GM19463 (cell line): ENCODE results near the gene HMSD.
"Not testable (repeated sequence)": the region's sequence is repeated elsewhere in the genome, so short reads cannot be mapped to it uniquely, and the experiment has no call there.

ENCODE experiments used
- ATAC-seq: cut with Tn5 transposase; IDR thresholded peaks from one replicate; pipeline ENCODE4 v1.9.1; 2021; ENCODE audit warnings: mild to moderate bottlenecking, moderate library complexity; ENCODE audit not compliant: unreplicated experiment

Gene HMSD, protein sequence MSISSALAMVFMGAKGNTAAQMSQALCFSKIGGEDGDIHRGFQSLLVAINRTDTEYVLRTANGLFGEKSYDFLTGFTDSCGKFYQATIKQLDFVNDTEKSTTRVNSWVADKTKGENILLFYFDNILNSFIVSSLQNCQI

DNA sequence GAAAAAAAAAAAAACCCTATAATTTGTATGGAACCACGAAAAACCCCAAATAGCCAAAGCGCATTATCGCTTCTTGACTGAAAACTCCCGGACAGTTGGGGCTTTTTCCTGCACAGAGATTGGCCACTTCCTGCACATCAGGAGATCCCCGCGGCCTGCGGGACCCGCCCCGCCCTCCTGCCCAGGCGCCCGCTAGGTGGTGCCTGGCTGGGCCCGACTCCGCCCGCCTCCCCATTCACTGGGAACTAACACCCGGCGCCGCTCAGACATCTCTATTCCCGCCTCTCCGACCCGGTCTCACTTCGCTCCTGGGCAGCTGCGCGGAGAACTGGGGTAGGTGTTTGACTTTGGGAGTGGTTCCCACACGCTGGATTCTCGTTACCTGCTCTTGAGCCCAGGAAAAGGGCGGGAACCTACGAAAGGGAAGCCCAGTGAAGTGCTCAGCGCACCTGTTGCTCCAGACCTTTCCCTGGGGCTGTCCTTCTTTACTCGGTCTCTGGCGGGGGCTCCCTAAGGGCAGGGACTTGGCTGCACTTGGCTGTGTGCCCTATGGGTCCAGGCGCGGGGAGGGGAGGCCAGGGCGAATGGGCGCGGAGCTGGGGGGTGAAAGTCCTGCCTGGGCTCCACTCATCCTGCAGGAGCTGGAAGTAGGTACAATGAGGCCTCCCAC, at the start of gene HMSD:
Gene HMSD, plus strand, starts transcription at position 234 of the 670 bp plus-strand sequence. CDS start 4,155 bp downstream, outside the sequence.
- ATAC-seq = peak; percentile 91

DNA sequence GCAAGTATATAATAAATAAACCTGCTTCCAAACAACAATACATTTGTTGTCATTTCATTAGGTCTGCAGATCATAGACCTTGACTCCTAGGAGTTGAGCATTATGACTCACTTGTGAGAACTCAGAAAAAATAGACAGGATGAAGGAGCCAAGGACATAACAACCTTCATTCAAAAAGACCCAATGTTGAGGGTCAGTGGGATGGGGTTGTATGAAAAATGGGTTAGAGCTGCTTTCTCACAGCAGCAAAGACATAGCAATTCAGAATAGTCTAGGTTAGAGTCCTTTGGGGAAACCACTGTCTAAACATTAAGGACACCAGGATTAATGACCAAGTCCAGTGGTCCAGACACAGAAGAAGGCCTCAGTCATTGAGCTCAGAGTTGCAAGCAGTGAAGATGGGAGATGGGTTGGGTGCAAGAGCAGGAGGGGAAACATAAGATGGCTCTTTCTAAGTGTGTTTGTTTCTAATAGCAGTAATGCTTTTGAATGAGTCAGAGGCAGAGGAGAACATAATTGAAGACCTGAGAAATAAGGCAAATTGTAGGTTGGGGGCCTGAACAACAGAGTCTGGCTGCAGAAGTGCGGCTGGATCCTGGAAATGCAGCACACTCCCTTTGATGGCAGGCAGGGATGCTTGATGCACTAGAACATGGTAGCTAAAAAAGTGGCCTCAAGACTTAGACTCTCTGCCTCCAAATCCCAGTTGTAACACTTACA, 45.1 kb upstream of the HMSD start:
- no peak for ATAC-seq

DNA sequence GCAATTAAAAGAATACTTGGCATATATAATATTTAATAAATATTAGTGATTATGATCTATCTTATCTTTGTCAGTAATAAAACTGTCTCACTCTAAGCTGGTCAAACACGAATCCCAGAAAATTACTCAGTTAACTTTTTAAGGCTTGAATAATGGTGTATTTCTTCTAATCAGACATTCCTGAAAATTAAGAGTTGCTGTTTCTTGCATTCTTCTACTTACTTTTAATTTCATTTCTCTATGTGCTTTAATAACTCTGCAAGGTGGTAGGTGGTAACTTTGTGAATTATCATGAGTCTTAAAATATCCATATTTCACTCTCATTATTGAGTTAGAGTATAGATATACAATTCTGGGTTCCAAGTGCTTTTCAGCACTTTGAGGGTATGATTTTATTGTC, 44.4 kb upstream of the HMSD start:
- ATAC-seq = no peak

DNA sequence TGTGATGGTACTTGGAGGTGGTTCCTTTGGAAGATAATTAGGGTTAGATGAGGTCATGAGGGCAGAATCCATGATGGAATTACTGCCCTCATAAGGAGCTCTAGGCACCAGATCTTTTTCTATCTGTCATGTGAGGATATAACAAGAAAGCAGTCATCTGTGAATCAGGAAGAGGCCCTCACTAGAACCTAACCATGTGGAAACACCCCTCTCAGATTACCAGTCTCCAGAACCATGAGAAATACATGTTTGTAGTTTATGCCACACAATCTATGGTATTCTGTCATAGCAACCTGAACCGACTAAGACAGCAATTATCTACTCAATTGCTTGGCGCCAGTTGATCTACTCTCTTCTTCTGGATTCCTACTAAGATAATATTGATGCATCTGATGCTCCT, 43.7 kb upstream of the HMSD start:
- no peak for ATAC-seq

DNA sequence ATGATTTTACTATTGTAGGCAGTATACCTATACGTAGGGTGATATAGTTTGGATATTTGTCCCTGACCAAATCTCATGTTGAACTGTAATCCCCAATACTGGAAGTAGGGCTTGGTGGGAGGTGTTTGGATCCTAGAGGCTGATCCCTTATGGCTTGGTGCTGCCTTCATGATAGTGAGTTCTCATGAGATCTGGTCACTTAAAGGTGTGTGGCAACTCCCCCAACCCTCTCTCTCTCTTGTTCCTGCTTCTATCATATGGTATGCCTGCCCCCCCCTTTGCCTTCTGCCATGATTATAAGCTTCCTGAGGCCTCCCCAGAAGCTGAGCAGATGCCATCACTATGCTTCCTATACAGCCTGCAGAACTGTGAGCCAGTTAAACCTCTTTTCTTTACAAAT, 43.0 kb upstream of the HMSD start:
- ATAC-seq = no peak

DNA sequence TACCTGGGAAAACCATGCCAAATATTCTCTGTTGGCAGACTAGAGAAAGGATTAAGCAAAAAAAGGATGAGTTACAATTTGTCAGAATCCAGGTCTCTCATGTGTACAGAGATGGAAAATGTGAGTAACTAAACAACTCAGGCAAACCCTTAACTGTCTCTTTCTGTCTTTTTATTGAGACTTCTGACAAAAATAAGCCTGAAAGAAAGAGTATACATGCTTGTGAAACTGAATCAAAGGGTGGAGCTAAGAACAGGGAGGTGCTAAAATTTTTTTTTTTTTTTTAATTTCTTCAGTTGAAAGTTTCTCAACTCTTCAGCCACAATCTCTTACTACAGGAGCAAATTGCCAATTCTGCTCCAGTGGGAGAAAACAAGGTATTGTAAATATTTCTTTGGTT, 41.4 kb upstream of the HMSD start, which contains the start of gene SERPINB10:
Gene SERPINB10, plus strand, starts transcription at position 295 of the 400 bp plus-strand sequence. CDS start 7,553 bp downstream, outside the sequence.
- ATAC-seq = peak; percentile 59

DNA sequence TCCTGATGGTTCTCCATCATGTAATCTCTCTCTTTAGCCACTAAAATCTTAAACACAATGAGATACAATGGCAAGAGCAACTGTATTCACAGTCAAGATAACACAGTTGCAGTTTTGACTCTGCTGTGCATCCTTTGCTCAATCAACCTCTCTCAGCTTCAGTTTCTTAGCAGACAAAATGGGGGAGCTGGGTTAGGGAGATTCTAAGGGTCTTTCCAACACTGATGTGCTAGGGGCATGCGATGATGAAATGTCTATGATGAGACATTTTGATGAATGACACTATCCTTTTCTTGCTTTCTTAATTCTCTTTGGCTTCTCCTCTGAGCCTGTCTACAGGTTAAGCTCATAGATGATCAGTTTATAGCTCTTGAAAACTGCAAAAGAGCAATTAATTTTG, 40.2 kb upstream of the HMSD start:
- no peak for ATAC-seq

DNA sequence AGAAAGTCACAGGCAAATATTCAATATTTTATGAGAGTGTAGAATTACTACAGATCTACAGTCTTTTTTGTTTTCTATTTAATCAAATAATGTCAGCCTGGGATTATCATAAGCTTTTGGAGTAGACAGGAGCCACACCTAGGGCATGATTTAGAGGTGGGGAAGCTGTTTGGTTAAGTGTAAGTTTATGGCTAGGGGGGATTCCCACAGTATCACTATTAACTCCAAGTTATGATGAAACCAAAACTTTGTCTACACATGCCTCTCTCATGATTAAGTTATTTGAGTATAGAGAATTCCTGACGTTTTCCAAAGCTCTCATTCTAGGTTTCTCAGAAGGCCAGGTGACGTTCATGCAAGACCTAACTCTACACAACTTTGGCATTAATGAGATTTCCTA, 39.2 kb upstream of the HMSD start:
- ATAC-seq = peak; percentile 72

DNA sequence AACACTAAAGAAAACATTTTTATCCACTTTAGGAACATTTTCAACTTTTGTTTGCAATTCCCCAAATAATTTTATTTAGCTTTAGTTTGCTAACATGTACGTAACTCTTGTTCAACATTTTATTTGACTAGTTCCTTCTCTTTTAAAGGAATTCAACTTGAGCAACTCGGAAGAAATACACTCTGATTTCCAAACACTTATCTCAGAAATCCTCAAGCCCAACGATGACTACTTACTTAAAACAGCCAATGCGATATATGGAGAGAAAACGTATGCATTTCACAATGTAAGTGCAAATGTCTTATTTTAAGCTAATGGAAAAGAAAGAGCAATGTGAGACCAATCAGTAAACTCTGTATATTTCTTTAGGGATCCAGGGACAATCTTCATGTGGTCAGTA, 31.3 kb upstream of the HMSD start:
- ATAC-seq = no peak

DNA sequence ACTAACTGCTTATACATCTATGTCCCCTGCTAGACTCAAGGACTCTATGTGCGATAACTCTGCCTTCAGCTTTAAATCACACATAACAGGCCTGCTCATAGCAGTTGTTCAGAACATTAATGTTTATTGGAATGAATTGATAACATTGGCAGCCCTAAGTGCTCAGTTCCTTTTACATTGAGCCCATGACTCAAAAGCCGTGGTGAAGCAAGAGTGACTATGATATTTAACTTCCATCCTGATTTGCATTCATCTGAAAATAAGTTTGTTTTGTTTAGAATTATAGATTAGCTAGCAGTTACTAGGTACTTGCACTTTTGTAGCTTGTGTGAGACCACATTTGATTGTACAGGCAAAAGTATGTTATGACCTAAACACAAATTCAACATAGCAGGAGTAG, 27.1 kb upstream of the HMSD start:
- ATAC-seq = no peak

DNA sequence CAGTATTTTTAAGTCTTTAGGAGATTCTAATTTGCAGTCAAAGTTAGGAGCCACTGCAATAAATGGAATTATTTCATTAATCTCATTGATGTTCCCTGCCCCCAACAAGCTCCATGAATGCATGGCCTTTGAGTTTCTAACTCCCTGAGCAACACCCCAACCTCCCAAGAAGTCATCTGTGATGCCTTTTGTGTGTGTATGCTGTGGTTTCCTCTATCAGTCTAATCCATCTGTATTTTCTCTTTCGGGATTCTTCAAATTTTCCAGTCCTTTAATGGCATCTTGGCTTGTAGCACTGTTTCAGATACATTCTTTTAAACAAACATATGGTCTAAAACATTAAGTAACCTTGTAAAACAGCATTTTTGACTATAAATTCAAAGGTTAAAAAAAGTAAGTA, 24.6 kb upstream of the HMSD start:
- ATAC-seq = no peak

DNA sequence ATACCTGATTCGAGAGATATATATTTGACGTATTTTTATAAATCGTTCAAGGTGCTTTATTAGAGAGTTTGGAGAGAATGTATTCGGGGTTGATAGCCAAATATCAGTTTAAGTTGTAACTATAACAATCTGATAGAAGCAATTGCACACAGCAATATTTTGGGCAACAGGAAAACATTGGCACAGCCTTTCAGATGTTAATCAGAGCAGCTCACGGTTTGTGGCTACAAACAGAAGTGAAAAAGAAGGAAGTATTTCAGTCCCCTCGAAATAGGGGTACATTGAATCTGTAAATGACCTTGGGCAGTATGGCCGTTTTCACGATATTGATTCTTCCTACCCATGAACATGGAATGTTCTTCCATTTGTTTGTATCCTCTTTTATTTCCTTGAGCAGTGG, 20.8 kb upstream of the HMSD start:
- ATAC-seq = no peak

DNA sequence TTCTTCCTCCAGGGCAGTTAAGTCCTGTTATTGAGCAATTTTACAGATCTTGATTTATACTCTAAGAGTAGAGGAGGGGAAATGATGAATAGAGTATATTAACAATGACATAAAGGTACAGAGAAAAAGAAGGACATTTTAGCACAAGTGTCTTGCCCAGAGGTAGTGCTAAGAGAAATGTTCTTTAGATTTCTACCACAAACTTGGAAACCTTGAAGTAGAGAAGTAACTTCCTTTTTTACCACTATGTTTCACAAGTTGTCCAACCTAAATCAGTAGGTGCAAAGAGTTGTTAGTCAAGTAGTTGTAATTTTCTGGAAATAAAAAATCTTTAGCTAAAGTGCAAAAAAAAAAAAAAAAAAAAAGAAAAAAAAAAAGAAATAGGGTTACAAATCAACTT, 19.7 kb upstream of the HMSD start:
- not testable (repeated sequence) for ATAC-seq

DNA sequence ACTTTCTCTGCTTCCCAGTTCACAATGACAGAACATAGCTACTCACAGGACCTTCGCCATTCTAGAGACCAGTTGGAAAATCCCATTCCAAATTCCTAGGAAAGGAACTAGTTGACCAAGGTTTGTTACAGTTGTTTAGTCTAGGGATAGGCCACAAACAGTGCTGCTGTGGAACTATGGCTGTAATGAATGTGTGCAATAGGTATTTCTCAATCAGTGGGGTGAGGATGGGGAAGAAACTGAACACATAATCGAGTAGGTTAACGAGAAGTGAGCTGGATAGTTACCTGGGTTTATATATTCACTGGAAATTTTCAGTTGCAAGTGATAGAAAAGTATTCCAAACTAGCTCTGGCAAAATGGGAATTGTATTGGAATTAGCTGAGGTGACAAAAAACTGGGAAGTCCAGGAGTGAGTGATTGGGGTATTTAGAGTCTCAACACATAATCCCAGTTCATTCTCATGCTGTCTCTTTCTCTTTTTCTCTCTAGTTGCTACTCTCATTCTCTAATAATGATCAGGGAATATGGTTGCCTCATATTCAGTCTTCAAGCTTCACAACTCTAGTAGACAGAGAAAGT, 18.2 kb upstream of the HMSD start:
- no peak for ATAC-seq

DNA sequence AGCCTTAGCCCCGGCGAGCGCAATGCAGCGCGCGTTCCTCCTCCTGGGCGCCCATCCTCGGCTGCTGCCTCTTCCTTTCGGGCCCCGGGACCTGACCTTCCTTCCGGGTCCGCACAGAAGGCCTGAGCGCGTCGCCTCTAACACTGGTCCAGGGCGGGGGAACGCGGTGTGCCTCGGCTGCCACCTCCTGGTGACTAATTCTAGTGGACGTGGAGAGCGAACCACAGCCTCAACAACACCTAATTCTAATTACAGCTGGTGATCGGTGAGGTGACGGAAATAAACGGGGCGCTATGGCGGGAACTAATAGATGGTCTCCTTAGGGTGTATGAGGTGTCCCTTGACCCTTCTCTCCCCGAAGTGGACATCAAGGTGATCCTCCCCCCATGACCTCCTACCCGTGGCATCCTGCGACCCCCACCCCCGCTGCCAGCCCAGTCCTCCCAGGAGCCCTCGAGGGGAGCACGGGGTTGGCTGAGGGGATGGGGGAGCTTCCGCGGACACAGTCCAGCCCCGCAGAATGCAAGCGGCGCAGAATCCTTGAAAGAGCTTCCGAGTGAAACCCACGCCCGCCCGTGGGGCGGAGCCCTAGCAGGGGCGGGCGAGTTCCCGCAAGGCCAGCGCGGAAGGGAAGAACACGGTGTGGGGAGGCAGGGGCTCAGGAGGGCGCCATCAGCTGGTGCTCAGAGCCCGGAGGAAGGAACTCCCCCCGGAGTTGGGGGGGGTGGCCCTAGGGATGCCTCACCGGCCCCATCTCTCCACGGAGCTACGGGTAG, 12.8 kb upstream of the HMSD start:
- ATAC-seq = peak; percentile 97

DNA sequence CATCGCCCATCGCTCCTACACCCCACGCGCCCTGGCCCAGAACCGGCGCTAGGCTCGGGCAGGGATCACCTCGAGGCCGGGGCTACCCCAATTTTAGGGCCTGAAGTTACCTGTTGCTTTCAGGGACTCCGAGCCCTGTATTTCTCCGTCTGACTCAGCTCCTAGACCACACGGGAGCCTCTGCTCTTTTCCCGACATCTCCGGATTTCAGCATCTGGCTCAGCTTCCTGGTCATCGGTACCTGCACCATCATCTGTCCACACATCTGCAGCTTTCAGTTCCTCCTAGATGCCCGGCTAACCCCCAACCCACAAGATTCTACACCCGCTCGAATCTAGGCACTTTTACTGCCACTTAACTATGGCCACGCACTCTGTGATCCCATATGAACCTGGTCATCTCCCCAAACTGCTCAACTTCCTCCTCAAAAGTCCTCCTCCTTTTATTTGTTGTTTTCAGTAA, 12.1 kb upstream of the HMSD start:
- no peak for ATAC-seq

DNA sequence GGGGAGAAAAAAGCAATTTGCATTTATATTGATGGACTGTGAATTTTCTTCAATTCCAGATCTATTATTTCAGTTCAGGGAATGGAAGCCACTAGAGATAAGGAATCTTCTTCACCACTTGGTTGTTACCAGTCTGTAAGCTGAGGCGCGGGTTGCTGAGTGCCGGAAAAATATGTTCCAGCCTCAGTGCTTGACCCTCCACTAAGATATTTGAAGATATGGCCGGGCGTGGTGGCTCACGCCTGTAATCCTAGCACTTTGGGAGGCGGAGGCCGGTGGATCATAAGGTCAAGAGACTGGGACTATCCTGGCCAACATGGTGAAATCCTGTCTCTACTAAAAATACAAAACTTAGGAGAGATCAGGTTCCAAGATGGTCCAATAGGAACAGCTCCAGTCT, 9.1 kb upstream of the HMSD start:
- ATAC-seq = no peak

DNA sequence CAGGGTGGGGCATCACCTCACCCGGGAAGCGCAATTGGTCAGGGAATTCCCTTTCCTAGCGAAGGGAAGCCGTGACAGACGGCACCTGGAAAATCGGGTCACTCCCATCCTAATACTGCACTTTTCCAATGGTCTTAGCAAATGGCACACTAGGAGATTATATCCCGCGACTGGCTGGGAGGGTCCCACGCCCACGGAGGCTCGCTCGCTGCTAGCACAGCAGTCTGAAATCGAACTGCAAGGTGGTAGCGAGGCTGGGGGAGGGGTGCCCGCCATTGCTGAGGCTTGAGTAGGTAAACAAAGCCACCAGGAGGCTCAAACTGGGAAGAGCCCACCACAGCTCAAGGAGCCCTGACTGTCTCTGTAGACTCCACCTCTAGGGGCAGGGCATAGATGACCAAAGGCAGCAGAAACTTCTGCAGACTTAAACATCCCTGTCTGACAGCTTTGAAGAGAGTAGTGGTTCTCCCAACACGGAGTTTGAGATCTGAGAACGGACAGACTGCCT, 8.5 kb upstream of the HMSD start:
- ATAC-seq = not testable (repeated sequence)

DNA sequence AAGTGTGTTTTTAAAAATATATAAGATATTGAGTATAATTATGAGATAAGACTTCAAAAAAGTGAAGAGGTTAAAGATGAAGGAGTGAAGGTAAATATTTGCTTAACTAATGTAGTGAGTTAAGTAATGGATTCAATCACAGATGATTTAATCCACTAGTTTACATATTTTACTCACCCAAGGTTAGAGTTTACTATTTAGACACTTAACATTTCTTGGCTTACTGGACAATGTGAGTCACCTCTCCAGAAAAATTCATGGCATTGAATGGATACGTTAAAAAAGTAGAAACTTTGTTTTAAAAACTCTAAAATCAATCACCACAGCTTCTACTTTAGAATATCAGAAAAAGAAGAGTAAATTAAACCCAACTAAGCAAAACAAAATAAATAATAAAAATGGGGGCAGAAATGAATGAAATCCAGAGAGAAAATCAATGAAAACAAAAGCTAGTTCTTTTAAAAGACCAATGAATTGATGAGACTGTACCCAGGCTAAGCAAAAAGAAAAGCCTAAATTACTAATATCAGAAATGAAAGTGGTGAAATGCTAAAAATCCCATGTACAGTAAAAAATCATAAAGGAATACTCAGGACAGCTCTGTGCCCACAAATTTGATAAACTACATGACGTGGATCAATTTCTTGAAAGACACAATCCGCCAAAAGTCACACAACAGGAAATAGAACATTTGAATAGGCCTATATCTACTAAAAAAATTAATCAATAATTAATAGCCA, 1.9 kb upstream of the HMSD start:
- no peak for ATAC-seq

DNA sequence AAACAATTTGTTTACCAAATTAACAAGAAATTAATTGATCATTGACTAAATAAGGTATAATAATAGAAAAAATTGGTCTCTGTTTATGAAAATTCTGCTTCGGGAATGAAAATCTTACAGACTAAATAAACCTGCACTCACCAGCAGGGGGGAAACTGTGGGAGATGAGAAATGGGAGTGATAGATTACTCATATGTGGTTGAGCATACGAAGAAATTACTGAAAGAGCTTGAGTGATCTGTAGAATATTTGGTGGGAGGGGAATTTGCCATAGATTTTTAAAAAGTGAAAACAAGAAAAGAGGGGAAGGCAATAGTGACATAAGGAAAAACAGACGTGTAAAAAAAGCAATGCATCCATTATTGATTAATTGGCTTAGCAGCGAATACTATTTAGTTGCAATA, 2.2 kb downstream of the HMSD start:
- peak; percentile 46 for ATAC-seq
